Nephron (organoid): ENCODE measurements around the gene SMARCAL1.

Source experiments
- H3K27ac Mint-ChIP-seq, 3 experiments: 2 replicates each; pipeline ENCODE4 v1.8.0; 2020; ENCODE audit warnings: mixed read lengths in 3 of 3, mild to moderate bottlenecking in 2 of 3, moderate library complexity in 1 of 3
- H3K27me3 Mint-ChIP-seq: 2 replicates; pipeline ENCODE4 v1.8.0; 2021; ENCODE audit warnings: low read depth, mild to moderate bottlenecking, moderate library complexity, mixed read lengths
- H3K36me3 Mint-ChIP-seq: 2 replicates; pipeline ENCODE4 v1.8.0; 2020; ENCODE audit warnings: low read depth, mixed read lengths
- H3K4me1 Mint-ChIP-seq: 2 replicates; pipeline ENCODE4 v1.8.0; 2020; ENCODE audit warnings: mixed read lengths
- H3K4me3 Mint-ChIP-seq, 3 experiments: 2 replicates each; pipeline ENCODE4 v1.8.0; 2020; ENCODE audit warnings: mild to moderate bottlenecking in 3 of 3, mixed read lengths in 3 of 3, moderate library complexity in 2 of 3
- H3K9me3 Mint-ChIP-seq: 2 replicates; pipeline ENCODE4 v1.8.0; 2020; ENCODE audit warnings: mixed read lengths
- CTCF ChIP-seq, 3 experiments: fragments of 200-600 bp; sonication (generic); IDR thresholded peaks; one replicate each; pipeline ENCODE4 v1.5.0; 2021; ENCODE audit warnings: antibody characterized with exemption in 3 of 3; ENCODE audit not compliant: unreplicated experiment in 3 of 3

Gene SMARCAL1

DNA sequence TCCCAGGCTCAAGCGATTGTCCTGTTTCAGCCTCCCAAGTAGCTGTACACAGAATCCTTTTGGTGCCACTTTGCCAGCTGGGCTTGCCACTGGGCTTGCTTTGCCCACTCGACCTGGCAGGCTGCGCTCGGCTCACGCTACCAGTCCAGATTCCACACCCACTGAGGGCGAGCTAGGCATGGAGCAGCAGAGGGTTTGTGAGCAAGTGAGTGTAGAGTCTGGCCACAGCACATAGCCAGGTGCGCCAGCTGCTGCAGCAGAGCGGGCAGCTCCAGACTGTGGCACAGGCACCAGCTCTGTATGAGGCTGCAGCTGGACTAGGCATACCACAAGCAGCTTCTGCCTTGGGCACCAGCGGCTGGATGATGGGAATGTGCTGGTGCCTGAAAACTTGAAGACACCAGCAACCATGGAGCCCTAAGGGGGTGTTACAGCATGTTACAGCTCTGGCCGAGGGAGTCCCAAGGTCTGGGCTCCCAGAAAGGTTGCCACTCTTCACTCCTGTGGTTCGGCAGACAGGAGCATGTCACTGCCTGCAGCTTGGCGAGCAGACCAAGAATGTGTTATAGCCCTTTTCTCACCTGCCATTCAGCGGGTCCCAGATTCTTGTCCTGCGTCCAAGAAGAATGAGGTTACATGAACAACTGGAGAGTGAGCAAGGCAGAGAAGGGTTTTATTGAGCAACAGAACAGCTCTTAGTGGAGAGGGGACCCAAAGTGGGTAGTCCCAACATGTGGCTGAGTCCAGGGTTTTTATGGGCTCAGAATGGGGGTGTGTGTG is 12.9 kb downstream of the SMARCAL1 start:
- Mint-ChIP-seq H3K9me3 (no peaks in the 10 kb centered on the region), H3K36me3 (peaks cover 82% of the 10 kb centered on the region), H3K4me1 (no peaks in the 10 kb centered on the region), H3K27me3 (no peaks in the 10 kb centered on the region), H3K27ac (no peak overlapping the region), H3K4me3 (no peak overlapping the region)
- TF ChIP-seq CTCF (IDR thresholded peaks at IDR 0.05; ENCODE audit: unreplicated experiment in 3 of 3) = no peak

DNA sequence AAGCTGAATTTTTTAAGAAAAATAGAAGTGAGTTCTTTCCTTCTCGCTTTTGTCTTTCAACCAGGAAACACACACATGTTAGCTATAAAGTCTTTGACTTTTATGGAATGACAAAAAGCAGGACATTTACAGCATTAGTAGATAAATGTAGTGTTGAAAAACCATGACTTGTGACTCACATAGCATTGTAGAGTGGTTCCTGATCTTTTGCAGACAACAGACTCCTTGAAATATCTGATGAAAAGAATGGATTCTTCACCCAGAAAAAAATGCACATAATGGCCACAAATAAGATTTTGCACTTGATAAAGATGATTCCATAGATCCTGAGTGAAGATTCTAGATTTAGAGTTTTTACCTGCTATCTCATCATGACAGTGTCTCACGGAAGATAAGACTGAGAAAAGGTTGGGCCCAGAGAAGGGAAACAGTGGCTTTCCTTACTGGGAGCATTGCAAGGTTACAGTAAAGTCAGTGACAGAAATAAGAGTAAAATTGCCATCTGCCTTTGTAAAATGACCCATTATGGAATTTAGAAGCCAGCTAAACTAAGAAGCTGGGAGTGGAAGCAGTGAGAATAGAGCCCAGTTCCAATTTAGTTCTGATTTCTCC is 14.0 kb downstream of the SMARCAL1 start:
- H3K27me3 Mint-ChIP-seq = no peaks in the 10 kb centered on the region
- H3K9me3 Mint-ChIP-seq = no peaks in the 10 kb centered on the region
- no peak overlapping the region for H3K27ac Mint-ChIP-seq
- no peak overlapping the region for H3K4me3 Mint-ChIP-seq
- no peaks in the 10 kb centered on the region for H3K4me1 Mint-ChIP-seq
- H3K36me3 Mint-ChIP-seq = peaks cover 86% of the 10 kb centered on the region
- TF ChIP-seq CTCF (IDR thresholded peaks at IDR 0.05; ENCODE audit: unreplicated experiment in 3 of 3) = no peak

DNA sequence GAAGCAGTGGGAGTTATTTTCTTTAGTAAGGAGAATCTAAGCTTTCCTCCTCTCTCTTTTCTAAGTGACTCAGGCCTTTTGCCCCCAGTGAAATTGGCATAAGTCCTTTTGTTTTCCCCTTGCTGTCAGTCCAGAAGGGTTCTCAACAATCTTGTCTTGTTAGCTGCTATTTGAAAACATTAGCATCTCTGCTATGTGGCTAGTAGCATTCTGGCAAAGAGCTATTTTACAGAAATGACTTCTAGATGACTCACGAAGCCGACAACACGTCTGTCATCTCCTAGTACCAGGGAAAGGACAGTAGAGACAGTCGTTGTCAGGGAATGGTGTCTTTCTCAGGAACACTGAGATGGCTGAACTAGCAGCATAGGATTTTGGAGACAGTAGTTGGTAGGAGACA is 14.7 kb downstream of the SMARCAL1 start:
- H3K27me3 Mint-ChIP-seq = no peaks in the 10 kb centered on the region
- no peaks in the 10 kb centered on the region for H3K9me3 Mint-ChIP-seq
- H3K4me1 Mint-ChIP-seq = no peaks in the 10 kb centered on the region
- H3K4me3 Mint-ChIP-seq = no peak overlapping the region
- H3K36me3 Mint-ChIP-seq = peaks cover 87% of the 10 kb centered on the region
- no peak for TF ChIP-seq CTCF (IDR thresholded peaks at IDR 0.05; ENCODE audit: unreplicated experiment in 3 of 3)
- no peak overlapping the region for H3K27ac Mint-ChIP-seq

DNA sequence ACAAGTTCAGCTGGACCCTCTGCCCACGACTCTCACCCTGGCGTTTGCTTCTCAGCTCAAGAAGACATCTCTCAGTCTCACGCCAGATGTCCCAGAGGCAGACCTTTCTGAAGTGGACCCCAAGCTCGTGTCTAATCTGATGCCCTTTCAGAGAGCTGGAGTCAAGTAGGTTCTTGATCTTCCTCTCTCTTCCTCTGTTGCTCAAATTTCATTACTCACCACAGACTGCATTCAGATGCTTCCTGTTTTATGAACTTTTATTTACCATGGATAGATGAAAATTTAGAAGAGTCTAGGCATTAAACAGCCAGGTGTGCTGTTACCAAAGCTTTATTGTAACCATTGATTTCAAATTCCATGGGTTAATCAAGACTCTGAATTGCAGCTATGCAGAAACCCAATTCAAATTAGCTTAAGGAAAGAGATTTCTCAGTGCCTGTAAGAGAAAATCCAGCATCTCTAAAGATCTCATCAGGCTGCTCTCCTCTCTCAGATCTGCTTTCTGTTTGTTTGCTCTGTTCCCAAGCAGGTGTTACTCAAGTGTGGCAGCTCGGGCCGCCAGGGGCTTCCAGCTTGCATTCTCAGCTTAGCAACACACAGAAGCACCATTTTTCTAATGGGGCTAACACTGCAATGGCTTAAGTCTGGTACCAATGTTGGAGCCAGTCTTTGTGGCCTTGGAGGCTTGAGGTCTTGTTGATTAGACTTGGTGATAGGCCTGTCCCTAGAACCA is 16.5 kb downstream of the SMARCAL1 start:
- H3K4me1 Mint-ChIP-seq = no peaks in the 10 kb centered on the region
- no peak overlapping the region for H3K27ac Mint-ChIP-seq
- H3K9me3 Mint-ChIP-seq = no peaks in the 10 kb centered on the region
- H3K27me3 Mint-ChIP-seq = no peaks in the 10 kb centered on the region
- H3K4me3 Mint-ChIP-seq = no peak overlapping the region
- no peak for TF ChIP-seq CTCF (IDR thresholded peaks at IDR 0.05; ENCODE audit: unreplicated experiment in 3 of 3)
- peaks cover 86% of the 10 kb centered on the region for H3K36me3 Mint-ChIP-seq

DNA sequence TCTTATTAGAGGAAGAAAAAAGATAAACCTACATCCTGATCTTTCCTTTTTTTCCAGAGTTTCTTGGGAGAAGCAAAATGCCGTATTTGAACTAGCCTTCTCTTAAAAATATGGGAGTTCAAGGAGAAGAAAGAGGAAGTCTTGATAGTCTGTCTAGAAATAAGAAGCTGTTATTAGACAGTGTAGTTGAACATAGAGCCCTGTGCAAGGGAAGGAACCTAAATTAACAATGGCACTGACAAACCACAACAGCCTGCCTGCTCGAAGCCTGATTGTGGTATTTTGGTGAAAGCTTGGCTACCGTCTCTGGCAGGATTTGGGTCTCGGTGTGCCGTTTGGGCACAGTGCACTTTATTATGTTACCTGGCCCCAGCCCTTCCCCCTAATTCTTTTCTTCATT is 17.1 kb downstream of the SMARCAL1 start:
- H3K36me3 Mint-ChIP-seq = peaks cover 86% of the 10 kb centered on the region
- no peak overlapping the region for H3K27ac Mint-ChIP-seq
- no peaks in the 10 kb centered on the region for H3K27me3 Mint-ChIP-seq
- H3K4me1 Mint-ChIP-seq = no peaks in the 10 kb centered on the region
- TF ChIP-seq CTCF (IDR thresholded peaks at IDR 0.05; ENCODE audit: unreplicated experiment in 3 of 3) = no peak
- no peaks in the 10 kb centered on the region for H3K9me3 Mint-ChIP-seq
- H3K4me3 Mint-ChIP-seq = no peak overlapping the region
